ENCODE measurements around the gene BANF2.

GRCh38 chr20:17762243-17762872 is 62.6 kb downstream of the BANF2 start:
- TF ChIP-seq CTCF (IDR thresholded peaks at IDR 0.05 in 2 of 3, conservative IDR thresholded peaks at IDR 0.05 in 1 of 3; ENCODE audit: borderline replicate concordance in 1 of 3, insufficient read depth in 1 of 3, low read depth in 2 of 3, low read length in 2 of 3) (no peak), ELF1 (IDR thresholded peaks at IDR 0.05; ENCODE audit: borderline replicate concordance, low read depth) (no peak), POLR2AphosphoS5 (IDR thresholded peaks at IDR 0.05; ENCODE audit: low read depth, low read length) (no peak), JUND (IDR thresholded peaks at IDR 0.05) (no peak)

All from HCT116 (cell line).